Measurements from ENCODE around the gene MRRF.
A peak's percentile ranks its signal among the peaks of the same experiment; 100 is the strongest.

MRRF gene

GRCh38 chr9:122216798-122217418 is 47.8 kb upstream of the MRRF start:
- Histone ChIP-seq H3K79me2 (ENCODE audit: insufficient read depth, low read length) (no peaks in the 10 kb centered on the region), H3F3A (ENCODE audit: low read depth) (no peaks in the 10 kb centered on the region), H3K4me3 (ENCODE audit: low read length, poor library complexity, severe bottlenecking) (no peak overlapping the region), H3K4me1 (ENCODE audit: insufficient read depth, low read length, poor library complexity, severe bottlenecking) (peaks cover 14% of the 10 kb centered on the region), H3K27me3 (ENCODE audit: insufficient read depth, low read length, poor library complexity, severe bottlenecking) (no peaks in the 10 kb centered on the region), H2AFZ (ENCODE audit: low read length) (no peak overlapping the region), H4K20me1 (ENCODE audit: insufficient read depth, low read length, poor library complexity, severe bottlenecking) (no peaks in the 10 kb centered on the region), H3K9me2 (replicated peaks; ENCODE audit: low read depth, low read length) (no peaks in the 10 kb centered on the region), H3K36me3 (ENCODE audit: insufficient read depth, low read length) (no peaks in the 10 kb centered on the region), H3K9ac (ENCODE audit: low read depth, low read length, poor library complexity, severe bottlenecking) (no peak overlapping the region), H3K4me2 (ENCODE audit: low read depth, low read length, poor library complexity, severe bottlenecking) (no peak overlapping the region), H3K9me3 (ENCODE audit: insufficient read depth, low read depth, low read length) (no peaks in the 10 kb centered on the region)
- no peak for TF ChIP-seq EZH2phosphoT487 (IDR thresholded peaks at IDR 0.05; ENCODE audit: borderline replicate concordance)
- TF ChIP-seq CTCF (conservative IDR thresholded peaks at IDR 0.05; ENCODE audit: low read length): no peak

GRCh38 chr9:122217640-122218039 is 47.0 kb upstream of the MRRF start:
- Histone ChIP-seq H3K9me2 (replicated peaks; ENCODE audit: low read depth, low read length) (no peaks in the 10 kb centered on the region), H3K27me3 (ENCODE audit: insufficient read depth, low read length, poor library complexity, severe bottlenecking) (no peaks in the 10 kb centered on the region), H3K9ac (ENCODE audit: low read depth, low read length, poor library complexity, severe bottlenecking) (no peak overlapping the region), H3K4me2 (ENCODE audit: low read depth, low read length, poor library complexity, severe bottlenecking) (peak overlapping the region; percentile 16), H3K4me3 (ENCODE audit: low read length, poor library complexity, severe bottlenecking) (no peak overlapping the region), H3K4me1 (ENCODE audit: insufficient read depth, low read length, poor library complexity, severe bottlenecking) (peaks cover 14% of the 10 kb centered on the region), H4K20me1 (ENCODE audit: insufficient read depth, low read length, poor library complexity, severe bottlenecking) (no peaks in the 10 kb centered on the region), H3F3A (ENCODE audit: low read depth) (no peaks in the 10 kb centered on the region), H3K9me3 (ENCODE audit: insufficient read depth, low read depth, low read length) (no peaks in the 10 kb centered on the region), H2AFZ (ENCODE audit: low read length) (no peak overlapping the region), H3K79me2 (ENCODE audit: insufficient read depth, low read length) (no peaks in the 10 kb centered on the region), H3K36me3 (ENCODE audit: insufficient read depth, low read length) (no peaks in the 10 kb centered on the region)
- TF ChIP-seq EZH2phosphoT487 (IDR thresholded peaks at IDR 0.05; ENCODE audit: borderline replicate concordance) (no peak), CTCF (conservative IDR thresholded peaks at IDR 0.05; ENCODE audit: low read length) (no peak)

DNA sequence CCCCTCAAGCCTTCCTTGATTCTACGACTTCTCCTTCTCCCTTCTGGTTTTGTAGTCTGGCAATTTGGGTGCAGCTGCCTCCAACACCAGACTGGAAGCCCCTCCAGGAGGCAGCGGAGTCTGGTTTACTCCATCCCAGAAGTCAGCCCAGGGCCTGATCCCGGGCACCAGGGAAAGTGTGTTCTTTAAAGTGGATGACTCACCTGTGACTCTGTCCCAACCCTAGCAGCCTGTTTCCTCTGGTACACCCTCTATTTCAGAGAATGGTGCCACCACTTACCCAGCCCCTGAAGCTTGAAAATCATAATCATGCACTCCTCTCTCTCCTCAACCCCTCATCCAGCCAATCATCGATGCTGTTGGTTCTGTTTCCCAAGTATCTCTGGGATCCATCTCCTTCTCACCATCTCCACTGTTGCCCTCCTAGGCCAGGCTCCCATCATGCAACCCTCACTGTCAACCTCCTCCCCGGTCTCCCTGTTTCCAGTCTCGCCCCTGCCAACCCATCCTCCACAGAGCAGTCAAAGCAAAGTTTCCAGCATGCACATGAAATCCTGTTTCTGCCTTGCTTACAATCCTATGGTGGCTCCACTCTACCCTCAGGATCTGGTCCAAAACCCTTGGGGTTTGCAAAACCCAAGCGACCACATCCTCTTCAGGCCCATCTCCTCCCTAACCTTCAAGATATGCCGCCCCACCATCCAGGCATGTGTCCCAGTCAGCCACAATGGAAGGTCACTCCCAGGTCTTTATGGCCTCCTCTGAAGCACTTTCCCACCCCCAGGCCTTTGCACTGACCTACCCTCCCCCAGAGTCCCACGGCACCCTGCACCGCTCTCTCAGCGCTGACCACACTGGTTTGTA is 46.4 kb upstream of the MRRF start:
- no peak for TF ChIP-seq CTCF (conservative IDR thresholded peaks at IDR 0.05; ENCODE audit: low read length)
- no peak for TF ChIP-seq EZH2phosphoT487 (IDR thresholded peaks at IDR 0.05; ENCODE audit: borderline replicate concordance)
- H3K4me1 ChIP-seq (ENCODE audit: insufficient read depth, low read length, poor library complexity, severe bottlenecking): peaks cover 14% of the 10 kb centered on the region
- H3K36me3 ChIP-seq (ENCODE audit: insufficient read depth, low read length): no peaks in the 10 kb centered on the region
- no peaks in the 10 kb centered on the region for H3K9me2 ChIP-seq (replicated peaks; ENCODE audit: low read depth, low read length)
- no peaks in the 10 kb centered on the region for H4K20me1 ChIP-seq (ENCODE audit: insufficient read depth, low read length, poor library complexity, severe bottlenecking)
- no peaks in the 10 kb centered on the region for H3F3A ChIP-seq (ENCODE audit: low read depth)
- no peaks in the 10 kb centered on the region for H3K27me3 ChIP-seq (ENCODE audit: insufficient read depth, low read length, poor library complexity, severe bottlenecking)
- H3K4me2 ChIP-seq (ENCODE audit: low read depth, low read length, poor library complexity, severe bottlenecking): peak overlapping the region; percentile 34
- peak overlapping the region; percentile 32 for H3K4me3 ChIP-seq (ENCODE audit: low read length, poor library complexity, severe bottlenecking)
- no peaks in the 10 kb centered on the region for H3K79me2 ChIP-seq (ENCODE audit: insufficient read depth, low read length)
- H3K9me3 ChIP-seq (ENCODE audit: insufficient read depth, low read depth, low read length): no peaks in the 10 kb centered on the region
- H3K9ac ChIP-seq (ENCODE audit: low read depth, low read length, poor library complexity, severe bottlenecking): no peak overlapping the region
- H2AFZ ChIP-seq (ENCODE audit: low read length): no peak overlapping the region; the same call in 1 of the 2 replicates
